HG02870 (cell line): ENCODE data around the gene MTMR11.
"Not testable (repeated sequence)": the region's sequence is repeated elsewhere in the genome, so short reads cannot be mapped to it uniquely, and the experiment has no call there.

Experiments
- ATAC-seq: cut with Tn5 transposase; IDR thresholded peaks from one replicate; pipeline ENCODE4 v1.9.1; 2021; ENCODE audit warnings: mild to moderate bottlenecking, moderate library complexity; ENCODE audit not compliant: unreplicated experiment

The MTMR11 gene

DNA sequence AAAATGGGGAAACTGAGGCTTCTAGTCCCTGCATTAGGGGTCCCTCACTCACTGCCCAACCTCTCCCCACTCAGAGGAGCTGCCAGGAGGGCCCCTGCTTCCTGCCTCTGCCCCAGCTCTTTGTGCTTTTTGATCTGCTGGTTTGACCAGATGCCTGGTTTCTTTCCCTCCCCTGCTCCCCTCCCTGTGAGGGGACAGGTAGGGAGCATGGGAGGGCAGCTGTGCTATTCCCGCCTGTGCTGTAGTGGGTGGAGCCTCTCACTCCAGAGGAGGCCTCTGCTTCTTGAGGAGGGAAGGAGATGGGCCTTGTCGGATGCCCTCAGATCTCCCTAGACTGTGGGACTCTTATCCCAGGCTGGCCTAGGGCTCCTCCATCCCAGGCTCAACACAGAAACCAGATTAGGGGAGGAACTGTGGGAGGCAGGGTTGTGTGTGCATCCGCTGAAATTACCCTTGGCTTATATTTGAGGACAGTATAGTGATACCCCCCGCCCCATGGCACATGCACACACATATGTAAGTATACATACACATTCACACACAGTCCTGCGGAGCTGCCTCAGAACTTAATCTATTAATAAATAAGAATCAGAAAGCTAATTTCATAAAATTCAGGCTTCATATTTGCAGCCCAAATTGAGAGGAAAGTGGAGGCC is 32.7 kb downstream of the MTMR11 start:
- ATAC-seq = no peak

DNA sequence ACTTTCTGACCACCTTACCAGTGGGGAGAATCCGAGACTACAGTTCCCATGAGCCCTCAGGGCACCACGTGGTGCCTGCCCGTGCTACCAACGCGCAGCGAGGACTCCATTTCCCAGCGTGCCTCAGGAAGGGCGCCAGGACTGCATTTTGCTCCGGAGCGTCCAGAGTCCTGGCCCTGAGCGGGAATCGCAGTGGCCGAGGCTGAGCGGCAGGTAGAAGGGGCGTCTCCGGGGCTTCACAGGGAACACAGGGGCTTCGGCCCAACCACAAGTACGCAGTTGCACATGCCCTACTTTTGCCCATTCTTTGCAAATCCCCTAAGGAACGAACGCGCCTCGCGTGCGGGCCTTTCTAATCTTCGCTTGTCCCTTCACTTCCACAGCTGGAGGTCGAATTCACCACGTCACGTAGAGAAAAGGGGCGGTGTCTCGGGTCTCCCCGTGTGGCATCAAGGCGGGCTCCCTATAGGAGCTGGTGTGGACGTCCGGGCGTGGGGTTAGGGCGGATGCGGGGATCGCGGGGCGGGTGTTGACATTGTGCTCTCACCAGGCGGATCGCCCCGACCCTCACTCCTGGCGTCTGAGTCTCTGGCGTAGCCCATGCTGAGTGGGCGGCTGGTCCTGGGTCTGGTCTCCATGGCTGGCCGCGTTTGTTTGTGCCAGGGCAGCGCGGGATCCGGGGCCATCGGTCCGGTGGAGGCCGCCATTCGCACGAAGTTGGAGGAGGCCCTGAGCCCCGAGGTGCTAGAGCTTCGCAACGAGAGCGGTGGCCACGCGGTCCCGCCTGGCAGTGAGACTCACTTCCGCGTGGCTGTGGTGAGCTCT is 37.0 kb downstream of the MTMR11 start, which contains the start of gene BOLA1:
Gene BOLA1 (plus strand): TSS at position 109 of the 825 bp plus-strand sequence. CDS start 492 bp downstream, at position 601.
- peak; percentile 95 for ATAC-seq

DNA sequence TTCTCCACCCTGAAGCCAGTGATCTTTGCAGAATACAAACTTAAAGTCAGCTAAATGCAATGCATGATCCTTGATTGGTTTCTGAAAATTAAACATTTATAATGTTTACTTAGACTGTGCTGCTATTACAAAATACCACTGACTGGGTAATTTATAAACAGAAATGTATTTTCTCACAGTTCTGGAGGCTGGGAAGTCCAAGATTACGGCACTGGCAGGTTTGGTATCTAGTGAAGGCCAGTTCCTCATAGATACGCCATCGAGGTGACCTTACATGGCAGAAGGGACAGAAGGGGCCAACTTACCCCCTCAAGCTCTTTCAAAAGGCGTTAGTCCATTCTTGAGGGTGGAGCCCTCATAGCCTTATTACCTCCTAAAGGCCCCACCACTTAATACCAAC is 40.1 kb downstream of the MTMR11 start:
- ATAC-seq = no peak

DNA sequence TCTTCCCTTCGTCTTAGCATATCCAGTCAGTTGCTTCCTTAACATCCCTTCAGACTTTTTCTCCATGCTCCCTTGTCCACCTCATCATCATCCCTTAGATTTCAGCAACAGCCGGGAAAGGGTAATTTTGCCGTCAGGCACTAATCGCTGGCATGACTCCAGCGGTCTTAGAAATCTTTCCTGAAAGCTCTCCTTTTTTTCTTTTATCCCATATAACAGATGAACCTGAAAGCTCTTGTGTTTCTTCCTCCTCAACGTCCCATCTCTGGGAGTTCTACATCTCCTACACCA is 47.7 kb downstream of the MTMR11 start:
- no peak for ATAC-seq

DNA sequence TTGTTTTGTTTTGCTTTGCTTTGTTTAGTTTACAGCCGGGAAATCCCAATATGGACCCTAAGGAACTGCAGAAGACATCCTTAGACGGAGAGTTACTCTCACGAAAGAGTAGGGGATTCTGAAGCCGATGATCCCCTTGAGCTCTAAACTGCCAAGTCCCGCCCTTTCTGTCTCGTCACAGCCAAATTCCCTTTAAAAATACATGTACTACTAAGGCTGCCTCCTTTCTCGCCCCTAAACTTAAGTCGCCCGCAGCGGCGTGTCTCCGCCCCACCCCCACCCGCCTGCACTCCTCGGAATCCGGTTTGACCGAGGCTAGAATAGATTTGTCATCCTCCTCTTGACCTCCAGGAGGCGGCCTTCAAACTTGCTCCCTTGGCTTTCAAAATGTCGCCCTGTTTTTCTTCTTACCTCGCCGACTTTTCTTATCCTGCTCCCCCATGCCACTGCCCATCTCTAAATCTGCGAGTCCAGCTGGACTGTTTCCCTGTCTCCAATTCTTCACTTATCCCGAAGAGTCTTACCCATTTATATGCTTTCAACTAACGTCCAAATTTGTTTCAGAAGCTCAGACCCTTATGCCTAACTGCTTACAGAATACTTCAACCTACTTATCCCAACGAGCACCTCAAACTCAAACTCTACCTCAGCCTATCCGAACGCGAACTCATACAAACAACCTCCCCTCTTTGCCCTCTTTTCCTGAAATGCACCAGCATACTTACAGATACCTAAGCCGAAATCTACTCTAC is 48.3 kb downstream of the MTMR11 start:
- ATAC-seq = peak; percentile 25

DNA sequence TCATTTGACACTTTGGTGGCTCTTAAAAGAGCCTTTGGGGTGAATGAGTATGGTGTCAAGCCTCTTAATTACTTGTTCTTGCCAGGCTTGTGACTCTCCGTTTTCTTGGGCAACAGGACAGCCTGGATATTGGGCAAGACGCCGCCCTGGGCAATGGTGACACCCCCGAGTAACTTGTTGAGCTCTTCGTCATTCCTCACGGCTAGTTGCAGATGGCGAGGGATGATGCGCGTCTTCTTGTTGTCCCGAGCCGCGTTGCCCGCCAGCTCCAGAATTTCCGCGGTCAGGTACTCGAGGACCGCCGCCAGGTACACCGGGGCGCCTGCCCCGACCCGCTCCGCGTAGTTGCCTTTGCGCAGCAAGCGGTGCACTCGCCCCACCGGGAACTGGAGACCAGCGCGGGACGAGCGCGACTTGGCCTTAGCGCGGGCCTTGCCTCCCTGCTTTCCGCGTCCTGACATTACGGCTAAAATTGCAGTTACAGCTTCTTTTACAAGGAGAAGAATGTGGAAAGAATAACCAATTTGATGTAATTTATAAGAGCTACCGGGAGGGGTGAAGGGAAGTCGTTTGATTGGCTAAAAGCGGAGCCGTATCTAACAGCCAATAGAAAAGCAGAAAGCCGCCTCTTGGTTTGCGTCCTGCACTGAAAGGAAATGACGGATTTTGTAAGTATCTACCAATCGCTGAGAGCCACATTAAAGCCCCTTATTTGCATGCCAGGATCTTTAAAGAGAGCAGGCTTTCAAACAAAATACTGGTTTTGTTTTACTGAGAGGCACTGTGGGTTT is 49.0 kb downstream of the MTMR11 start:
- peak; percentile 42 for ATAC-seq

DNA sequence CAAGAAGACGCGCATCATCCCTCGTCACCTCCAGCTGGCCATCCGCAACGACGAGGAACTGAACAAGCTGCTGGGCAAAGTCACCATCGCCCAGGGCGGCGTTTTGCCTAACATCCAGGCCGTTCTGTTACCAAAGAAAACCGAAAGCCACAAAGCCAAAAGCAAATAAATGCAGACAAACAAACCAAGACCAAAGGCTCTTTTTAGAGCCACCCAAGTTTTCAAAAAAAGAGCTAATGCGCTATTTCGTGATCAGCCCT is 49.6 kb downstream of the MTMR11 start:
- not testable (repeated sequence) for ATAC-seq

DNA sequence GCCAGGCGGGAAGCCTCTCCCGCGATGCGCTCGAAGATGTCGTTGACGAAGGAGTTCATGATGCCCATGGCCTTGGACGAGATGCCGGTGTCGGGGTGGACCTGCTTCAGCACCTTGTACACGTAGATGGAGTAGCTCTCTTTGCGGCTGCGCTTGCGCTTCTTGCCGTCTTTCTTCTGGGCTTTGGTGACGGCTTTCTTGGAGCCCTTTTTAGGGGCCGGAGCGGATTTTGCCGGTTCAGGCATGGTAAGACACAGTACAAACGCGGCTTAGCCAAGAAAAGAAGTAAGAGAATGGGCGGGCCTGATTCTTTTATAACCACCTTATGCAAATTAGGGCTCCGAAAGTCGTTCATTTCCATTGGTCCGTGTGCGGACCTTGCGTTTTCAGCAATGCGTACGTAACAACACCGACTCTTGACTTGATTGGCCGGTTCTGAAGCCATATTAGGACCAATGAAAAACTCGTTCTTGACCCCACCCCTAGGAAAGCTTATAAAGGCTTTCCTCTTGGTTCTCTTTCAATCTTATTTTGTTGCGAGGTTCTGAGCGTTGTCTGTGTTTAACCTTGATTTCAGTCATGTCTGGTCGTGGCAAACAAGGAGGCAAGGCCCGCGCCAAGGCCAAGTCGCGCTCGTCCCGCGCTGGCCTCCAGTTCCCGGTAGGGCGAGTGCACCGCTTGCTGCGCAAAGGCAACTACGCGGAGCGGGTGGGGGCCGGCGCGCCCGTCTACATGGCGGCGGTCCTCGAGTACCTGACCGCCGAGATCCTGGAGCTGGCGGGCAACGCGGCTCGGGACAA is 50.1 kb downstream of the MTMR11 start:
- ATAC-seq = peak; percentile 64

DNA sequence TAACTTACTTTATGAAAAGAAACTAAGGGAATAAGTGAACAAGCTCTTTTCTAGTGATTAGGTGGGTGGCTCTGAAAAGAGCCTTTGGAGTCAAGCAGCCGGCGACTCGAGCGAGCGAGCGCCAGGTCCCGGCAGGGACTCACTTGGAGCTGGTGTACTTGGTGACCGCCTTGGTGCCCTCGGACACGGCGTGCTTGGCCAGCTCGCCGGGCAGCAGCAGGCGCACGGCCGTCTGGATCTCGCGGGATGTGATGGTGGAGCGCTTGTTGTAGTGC is 50.6 kb downstream of the MTMR11 start:
- ATAC-seq = not testable (repeated sequence)

DNA sequence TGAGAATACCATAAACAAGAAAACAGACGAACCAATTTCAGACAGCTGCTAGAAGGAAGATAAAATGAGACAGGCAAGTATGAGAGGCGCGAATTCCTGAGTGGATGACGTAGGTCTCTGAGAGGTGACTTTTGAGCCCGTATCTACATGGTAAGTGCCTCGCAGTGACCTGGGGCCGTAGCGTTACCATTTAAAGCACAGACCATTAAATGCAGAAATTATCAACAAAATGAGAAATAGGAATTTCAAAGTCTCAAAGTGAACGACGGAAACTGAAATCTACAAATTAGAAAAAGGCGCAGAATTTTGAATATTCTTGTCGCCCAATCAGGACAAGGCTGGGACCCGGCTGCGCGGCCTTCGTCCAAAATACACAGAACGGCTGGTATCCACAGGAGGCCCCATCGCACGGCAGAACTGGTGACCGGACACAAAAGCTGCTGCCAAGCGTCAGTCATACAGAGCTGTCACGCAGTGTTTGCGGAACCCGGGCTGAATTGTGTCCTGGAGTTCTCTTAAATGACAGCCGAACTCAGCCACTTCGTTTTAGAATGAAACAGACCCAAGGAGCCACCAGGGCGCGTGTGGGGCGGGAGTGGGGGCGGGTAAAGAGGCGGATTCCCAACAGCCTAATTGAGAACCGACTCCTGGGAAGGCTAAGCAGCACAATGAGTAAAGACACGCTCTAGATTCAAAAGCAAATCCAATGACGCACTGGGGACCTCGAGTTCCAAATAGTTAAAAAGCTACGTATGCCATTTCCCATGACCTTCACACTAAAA is 51.1 kb downstream of the MTMR11 start:
- ATAC-seq = no peak

DNA sequence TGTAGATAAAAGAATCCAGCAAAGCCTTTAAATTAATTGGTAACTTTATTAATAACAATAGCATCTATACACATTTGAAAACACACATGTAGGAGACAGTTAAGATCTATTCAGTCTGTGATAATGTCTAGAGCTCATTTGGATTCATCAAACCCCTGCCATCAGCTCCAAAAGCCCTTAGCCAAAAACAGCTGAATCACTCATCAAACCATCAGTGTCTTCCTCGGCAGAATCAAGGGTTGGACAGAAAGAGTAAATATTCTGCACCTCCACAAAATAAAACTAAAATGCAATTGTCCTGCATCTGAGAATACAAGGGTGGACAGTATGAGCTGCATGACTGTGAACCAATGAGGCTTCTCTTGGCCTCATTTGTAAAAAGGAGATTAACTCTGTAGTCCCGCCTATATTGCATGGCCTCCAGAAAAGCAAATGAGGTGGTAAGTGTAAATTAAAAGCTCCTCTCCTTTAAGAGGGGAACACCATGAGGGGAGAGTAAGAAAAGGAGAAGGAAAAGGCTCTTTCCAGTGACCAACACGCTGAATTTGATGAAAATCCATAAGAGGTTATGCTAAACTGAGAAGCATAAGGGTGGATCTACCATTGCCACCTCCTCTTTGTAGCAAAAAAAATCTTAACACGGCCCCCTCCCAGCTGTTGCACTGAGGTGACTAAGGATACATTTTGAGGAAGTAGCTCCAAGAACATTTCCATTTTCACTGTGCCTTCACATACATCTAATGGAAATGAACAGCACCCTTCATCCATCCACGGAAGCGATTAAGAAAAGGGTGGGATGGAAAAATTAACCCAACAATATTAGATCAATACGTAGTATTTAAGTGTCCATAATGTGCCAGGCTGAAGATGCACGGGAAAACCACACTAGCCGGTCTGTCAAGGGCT is 52.0 kb downstream of the MTMR11 start:
- no peak for ATAC-seq

DNA sequence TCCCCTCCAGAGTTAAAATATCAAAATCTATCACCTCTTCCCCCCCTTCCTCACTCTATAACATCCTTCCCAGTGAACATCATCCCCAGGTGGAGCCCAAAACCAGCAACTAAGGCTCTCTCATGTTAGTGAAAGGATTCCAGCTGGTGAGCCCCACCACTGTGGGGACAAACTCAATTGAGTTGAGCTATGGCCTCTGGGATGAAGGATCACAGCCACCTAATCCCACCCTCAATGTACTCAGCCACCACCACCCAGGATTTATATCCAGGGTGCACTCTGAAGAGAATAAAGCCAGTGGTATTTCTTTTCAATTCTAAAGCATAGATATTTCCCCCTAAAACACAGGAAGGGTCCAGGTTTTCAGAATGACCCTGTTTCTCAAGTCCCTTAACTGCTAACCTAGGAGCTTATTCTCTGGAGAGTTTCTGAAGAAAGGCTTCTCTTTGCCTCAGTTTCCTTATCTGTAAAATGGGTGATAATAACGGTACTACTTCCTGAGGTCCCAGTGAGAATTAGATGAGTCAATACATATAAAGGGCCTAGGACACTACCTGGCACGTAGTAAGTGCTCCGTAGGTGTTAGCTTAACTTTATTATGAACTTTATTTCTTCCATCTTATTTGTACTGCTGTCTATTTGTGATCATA is 53.0 kb downstream of the MTMR11 start:
- ATAC-seq = no peak

DNA sequence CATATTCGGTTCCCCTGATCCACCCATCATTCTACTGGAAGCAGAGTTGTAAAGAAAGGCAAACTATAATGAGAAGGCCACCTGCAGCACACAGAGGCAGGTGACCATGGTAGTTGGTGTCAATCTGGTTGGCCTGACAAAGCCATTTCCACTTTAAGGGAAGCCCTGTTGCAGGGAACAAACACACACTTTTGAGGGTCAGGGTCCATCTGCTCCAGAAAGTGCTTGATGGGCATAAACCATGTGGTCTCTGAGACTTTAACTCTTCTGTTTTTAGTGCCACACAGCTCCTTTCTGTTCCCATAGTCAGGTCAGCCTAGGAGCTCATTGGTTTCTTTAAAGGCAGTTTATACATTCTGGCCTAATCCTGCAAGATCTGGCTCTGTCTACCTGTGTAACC is 54.8 kb downstream of the MTMR11 start:
- ATAC-seq = no peak

DNA sequence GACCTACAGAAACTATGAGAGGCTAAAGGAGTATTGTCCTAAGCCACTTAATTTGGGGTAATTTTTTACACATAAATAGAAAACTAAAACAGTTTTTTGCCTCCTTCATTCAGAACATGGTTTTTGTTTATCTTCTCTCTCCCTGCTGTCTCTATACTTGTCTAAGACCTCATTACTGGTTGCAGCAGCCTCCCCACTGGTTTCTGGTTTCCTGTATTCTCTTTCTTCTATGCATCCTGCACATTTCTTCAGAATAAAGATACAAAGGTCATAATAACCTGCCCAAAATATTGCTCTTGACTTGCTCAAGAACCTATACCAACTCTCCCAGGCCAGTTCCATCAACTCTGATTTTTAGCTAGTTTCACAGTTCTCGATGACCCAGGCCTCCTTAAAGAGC is 57.1 kb downstream of the MTMR11 start:
- no peak for ATAC-seq
